Measurements from ENCODE around the gene LPIN1.

Gene LPIN1

DNA sequence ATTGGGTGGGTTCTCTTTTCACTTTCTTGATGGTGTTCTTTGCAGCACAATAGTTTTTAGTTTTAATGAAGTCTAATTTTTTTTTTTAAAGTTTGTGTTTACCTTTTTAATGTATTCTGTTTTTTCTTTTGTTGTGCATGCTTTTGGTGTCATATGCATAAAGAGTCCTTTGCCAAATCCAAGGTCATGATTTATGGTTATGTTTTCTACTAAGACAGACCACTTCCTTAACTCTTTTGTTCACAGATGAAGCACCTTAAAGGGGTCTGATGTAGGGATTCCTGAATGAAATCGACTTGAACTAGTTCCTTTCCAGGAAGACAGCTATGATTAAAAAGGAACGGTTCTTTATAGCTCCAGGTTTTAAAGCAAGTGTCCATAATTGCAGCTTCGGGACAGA, 23.1 kb downstream of the LPIN1 start:
- TF ChIP-seq, protein P1, sequence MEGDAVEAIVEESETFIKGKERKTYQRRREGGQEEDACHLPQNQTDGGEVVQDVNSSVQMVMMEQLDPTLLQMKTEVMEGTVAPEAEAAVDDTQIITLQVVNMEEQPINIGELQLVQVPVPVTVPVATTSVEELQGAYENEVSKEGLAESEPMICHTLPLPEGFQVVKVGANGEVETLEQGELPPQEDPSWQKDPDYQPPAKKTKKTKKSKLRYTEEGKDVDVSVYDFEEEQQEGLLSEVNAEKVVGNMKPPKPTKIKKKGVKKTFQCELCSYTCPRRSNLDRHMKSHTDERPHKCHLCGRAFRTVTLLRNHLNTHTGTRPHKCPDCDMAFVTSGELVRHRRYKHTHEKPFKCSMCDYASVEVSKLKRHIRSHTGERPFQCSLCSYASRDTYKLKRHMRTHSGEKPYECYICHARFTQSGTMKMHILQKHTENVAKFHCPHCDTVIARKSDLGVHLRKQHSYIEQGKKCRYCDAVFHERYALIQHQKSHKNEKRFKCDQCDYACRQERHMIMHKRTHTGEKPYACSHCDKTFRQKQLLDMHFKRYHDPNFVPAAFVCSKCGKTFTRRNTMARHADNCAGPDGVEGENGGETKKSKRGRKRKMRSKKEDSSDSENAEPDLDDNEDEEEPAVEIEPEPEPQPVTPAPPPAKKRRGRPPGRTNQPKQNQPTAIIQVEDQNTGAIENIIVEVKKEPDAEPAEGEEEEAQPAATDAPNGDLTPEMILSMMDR (IDR thresholded peaks at IDR 0.05; ENCODE audit: low read depth, low read length) = no peak
- H3K4me3 ChIP-seq (replicated peaks in 1 of 2; ENCODE audit: low read depth in 2 of 2, low read length in 2 of 2) = no peak overlapping the region

DNA sequence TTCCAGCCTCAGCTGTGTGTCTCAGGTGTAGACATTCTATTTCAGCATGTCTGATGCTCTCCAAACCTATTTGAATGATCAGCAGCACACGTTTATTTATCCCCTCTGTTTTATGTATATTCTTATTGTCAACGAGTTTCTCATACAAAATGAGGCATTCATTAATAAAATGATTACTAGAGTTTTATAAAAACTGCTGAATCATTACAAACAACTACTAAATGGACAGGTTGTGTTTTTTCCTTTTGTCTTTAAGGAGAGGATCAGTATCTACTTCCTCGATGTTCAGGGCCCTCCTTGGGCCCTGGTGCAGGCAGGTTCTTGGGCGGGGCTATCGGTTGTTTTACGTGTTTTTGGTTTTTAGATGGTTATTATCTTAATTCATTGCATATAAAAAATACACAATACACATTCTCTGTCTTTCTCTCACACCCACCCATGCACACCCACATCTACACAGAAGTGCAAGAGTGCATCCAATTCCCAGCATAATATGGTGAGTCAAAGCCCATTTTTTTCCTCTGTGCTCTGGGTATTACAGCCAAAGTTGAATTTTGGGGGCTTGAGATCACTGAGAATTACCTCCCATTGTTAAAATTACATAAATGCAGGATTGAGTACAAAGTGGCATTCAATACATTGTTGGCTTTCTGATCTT, 24.2 kb downstream of the LPIN1 start:
- DNase-seq (ENCODE audit: low read depth in 2 of 2) = no peak
- TF ChIP-seq, protein P1 (IDR thresholded peaks at IDR 0.05; ENCODE audit: low read depth, low read length) = no peak
- H3K4me3 ChIP-seq (replicated peaks in 1 of 2; ENCODE audit: low read depth in 2 of 2, low read length in 2 of 2) = no peak overlapping the region

More for the DNA sequence above, 23.1 kb downstream of the LPIN1 start:
- DNase-seq (ENCODE audit: low read depth in 2 of 2) = no peak

DNA sequence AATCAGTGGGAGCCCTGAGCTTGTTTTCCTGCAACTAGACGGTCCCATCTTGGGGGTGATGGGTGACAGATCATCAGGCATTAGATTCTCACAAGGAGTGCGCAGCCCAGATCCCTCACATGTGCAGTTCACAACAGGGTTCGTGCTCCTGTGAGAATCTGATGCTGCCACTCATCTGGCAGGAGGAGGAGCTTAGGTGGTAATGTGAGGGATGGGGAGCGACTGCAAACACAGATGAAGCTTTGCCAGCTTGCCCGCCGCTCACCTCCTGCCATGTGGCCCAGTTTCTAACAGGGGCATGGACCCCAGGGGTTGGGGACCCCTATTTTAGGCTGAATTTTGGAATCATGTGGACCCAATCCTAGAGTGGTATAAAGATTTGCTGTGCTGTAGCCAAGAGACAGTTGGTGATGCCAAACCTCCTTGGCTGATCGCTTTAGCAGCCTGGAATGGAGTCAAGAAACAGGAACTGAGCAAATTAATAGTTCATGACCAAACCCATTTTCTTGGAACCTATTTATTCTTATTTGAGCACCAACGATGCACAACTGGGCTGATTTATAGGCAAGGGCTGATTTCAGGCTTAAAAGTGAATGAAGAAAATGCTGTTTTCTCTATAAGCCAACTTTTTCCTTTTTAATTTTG, 25.7 kb downstream of the LPIN1 start:
- no peak for DNase-seq (ENCODE audit: low read depth in 2 of 2)
- TF ChIP-seq, protein P1 (IDR thresholded peaks at IDR 0.05; ENCODE audit: low read depth, low read length) = no peak
- no peak overlapping the region for H3K4me3 ChIP-seq (replicated peaks in 1 of 2; ENCODE audit: low read depth in 2 of 2, low read length in 2 of 2)

DNA sequence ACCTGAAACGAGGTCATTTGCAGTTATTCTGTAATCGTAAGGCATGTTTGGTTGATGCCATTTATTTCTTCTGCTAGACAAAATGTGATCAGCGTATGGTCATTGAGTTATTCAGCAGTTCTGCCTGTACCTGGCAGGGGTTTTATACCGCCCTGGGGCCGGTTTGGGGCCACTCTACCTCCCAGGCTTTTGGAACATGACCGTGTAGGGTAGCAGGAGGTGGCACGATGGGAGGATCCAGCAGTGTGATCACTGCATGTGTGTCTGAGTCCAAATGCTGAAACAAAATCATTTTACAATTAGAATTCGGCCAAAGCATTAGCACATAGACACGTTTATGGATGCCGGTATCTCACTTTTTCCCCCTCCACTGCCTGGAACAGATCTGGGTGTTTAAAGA, 26.7 kb downstream of the LPIN1 start:
- DNase-seq (ENCODE audit: low read depth in 2 of 2) = no peak
- TF ChIP-seq, protein P1 (IDR thresholded peaks at IDR 0.05; ENCODE audit: low read depth, low read length) = no peak
- H3K4me3 ChIP-seq (replicated peaks in 1 of 2; ENCODE audit: low read depth in 2 of 2, low read length in 2 of 2) = no peak overlapping the region

DNA sequence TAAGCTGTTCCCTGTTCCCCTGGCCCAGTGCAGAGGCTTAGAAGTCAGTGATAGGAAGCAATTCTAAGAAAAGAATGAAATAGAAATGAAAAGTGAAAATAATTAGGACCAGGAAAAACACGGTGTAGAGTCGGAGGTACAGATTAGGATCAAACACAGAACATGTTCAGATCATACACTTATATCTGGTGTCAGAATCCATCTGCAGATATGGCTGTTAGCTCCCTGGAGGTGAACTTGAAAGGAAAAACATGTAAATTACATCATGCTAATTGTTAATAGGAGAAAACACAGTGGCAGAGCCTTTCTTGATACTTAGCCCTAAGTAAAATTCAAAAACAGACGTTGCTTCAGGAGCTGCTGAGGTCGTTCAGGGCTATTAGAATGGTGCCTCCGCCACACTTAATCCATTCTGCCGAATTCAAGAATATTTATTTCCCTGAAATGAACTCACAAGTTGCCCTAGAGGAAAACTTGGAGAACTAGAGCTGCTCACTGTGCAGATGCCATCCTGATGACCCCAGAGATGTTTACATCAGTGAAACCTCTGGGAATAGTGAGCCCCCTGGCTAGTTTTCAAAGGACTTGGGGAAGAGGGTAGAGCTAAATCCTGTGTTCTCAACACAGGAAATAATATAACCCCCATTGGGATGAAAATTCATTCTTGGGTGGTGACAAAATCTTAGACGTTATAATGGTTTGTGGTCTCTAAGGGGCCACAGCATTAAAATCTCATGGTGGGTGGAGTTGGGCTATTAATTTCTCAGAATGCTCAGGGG, 27.5 kb downstream of the LPIN1 start:
- no peak overlapping the region for H3K4me3 ChIP-seq (replicated peaks in 1 of 2; ENCODE audit: low read depth in 2 of 2, low read length in 2 of 2)
- TF ChIP-seq, protein P1 (IDR thresholded peaks at IDR 0.05; ENCODE audit: low read depth, low read length) = no peak
- DNase-seq (ENCODE audit: low read depth in 2 of 2) = no peak

DNA sequence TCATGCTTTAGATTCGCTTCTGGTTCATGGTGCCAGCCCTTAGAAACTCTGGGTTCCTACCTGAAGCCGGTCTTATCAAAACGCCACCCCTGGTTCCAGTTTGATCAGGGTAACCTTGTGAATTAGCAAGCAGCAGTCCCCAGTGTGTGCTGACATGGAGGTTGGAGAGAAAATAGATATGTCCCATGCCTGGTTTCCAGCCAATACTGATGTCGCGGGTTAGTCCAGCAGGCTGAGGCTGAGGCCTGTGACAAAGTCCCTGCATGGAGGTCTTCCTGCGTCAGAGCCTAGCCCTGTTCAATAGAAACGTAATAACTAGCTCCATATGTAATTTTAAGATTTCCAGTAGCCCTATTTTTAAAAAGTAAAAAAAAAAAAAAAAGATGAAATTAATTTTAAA, 28.2 kb downstream of the LPIN1 start:
- DNase-seq (ENCODE audit: low read depth in 2 of 2) = no peak
- no peak overlapping the region for H3K4me3 ChIP-seq (replicated peaks in 1 of 2; ENCODE audit: low read depth in 2 of 2, low read length in 2 of 2)
- TF ChIP-seq, protein P1 (IDR thresholded peaks at IDR 0.05; ENCODE audit: low read depth, low read length) = no peak
